GM19372 (cell line): ENCODE results near the gene WWOX.

Experiments used
- ATAC-seq: cut with Tn5 transposase; IDR thresholded peaks from one replicate; pipeline ENCODE4 v1.9.1; 2021; ENCODE audit warnings: mild to moderate bottlenecking, low read depth, moderate library complexity; ENCODE audit not compliant: unreplicated experiment

The WWOX gene

DNA sequence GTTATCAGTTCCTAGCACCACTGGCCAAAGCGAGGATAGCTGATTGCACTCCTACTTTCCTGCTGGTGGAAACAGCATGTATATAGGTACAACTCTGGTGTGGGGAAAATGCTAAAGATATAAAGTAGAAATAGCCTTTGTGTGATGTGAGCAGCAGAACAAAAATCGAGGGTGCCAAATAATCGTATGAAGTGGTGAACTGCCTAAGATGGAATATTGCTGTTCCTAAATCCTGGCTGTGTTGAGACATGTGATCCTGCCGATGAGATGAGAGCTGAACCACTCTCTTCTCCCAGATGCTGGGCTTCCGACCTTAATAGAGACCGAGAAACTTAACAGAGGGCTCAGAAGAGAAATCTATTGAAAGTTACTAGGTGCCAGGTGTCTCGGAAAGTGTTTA, 117.8 kb downstream of the WWOX start:
- ATAC-seq, result no peak

DNA sequence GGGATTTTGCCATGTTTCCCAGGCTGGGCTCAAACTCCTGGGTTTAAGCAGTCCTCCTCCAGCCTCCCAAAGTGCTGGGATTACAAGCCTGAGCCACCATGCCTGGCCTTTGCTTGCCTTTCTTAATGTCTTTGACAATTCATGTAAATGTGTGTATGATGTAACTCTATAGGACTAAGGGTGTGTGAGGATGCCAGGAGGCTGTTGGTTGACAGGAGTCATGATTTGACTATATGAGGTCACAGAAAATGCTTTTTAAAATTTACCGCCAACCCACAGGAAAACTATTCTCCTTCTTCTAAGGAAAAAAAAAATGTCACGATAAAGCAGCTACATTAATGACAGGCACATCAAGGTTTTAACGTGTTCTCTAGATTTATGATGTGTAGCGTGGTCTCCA, 118.8 kb downstream of the WWOX start:
- ATAC-seq, result no peak

DNA sequence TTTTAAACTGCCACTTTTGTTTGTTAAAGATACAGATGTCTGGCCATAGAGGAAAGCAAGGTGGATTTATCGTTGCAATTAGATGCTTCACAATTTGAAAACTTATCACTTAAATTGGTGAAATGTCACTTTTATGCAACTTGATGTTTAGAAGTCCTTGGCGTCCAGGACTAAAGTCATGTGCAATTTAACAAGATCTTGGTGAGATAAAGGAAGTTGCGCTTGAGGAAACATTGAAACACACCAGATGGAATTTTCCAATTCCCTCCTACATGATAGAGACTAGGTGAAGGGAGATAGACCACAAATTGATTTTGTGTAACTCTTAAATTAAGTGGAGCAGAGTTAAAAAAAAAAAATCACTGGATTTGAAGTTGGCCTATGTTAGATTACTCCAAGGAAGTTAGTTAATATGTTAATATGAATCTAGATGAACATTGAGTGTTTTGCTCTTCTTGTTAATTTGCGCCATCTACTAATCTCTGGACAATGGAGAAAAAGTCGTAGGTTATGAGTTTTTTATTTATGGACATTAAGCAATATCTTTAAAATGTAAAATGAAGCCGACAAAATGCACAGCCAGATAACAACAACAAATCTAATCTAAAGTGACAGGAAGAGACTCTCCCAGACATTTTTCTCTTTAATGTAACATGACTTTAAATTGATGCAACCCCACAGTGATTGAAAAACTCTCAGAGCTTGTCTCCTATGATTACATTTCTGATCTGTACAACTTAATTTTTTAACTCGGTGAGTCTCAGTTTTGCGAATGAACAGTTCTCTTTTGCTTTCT, 119.6 kb downstream of the WWOX start:
- no peak for ATAC-seq

DNA sequence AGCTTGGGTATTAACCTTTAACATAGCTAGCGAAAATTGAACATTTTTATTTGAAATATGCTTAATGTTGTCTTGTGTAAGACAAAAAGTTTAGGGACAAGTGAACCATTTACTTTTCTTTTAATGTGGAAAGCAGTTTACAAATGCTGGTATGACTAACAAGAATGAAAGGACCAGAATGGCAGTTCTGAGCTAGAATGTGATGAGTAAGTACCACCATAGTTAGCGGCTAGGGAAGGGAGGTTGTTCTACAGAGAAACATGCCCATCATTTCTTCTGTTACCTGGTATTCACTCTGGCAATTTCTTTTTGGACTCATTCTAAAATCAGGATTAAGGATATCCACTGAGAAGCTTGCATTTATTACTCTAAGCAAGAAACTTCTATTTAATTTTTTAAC, 121.1 kb downstream of the WWOX start:
- ATAC-seq, result no peak

DNA sequence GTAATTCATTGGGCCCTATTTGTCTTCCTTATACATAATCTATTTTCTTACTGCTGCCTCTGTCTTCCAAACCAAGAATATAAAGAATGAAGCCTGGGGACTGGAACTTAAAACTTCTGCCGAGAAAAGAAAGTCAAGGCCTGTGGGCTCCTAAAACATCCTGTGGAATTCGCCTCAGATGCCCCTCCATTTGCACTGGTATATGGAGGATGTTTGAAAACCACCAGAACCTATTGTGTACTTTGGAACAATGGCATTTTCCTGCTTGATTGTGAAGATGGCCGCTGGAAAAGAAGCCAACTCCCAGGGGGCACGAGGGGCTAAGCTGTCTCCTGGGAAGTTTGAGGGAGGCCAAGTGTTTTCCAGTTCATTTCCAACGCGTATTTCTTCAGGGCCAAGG, 122.4 kb downstream of the WWOX start:
- ATAC-seq, result no peak

DNA sequence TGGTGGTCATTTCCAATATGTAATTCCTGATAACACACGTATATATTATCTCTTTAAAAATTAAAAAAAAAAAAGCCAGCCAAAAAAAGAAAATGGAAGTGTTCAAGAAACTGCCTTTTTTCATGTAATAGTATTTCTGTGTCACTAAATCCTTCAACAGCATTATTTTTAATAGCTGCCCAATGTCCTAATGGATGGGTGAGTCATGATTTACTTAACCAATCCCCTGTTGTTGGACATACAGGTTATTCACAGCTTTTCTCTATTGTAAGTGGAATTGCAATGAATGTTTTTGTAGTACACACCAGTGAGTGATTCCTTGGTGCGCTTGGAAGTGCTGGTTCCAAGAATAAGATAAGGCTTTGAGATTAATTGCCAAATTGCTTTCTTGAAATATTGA, 124.9 kb downstream of the WWOX start:
- no peak for ATAC-seq

DNA sequence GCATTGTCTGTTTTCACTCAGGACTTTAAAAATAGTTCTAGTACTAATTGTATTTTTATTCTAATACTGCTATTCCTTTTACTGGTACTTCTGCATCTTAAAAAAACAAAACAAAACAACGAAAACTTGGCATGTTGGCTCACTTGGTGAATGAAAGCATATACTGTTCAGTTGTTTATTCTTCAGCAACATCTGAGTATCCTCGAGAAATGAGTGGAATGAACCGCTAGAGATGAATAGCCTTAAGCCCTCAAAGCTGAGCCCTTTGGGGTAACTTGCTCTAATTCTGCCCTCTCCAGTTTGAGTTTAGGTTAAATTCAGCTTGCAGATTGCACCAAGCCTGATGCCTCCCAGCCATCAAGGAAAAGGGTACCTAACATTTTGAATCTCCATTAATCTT, 126.5 kb downstream of the WWOX start:
- no peak for ATAC-seq

DNA sequence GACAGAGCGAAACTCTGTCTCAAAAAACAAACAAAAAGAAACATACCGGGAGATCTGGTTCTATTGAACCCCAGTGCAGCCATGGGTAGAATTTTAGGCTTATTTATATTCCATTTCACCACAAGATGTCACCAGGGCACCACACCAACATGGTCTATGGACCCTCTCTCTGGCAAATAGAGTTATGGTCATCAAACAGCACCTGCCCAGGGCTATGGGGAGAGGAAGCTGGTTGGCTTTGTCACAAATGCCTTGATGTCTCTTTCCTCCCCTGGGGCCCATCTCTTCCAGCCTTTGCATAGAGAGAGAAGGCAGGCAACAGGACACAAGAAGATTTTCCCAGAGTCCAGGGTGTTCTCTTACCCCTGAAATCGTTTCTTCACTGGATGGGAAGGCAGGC, 128.4 kb downstream of the WWOX start:
- ATAC-seq, result no peak

DNA sequence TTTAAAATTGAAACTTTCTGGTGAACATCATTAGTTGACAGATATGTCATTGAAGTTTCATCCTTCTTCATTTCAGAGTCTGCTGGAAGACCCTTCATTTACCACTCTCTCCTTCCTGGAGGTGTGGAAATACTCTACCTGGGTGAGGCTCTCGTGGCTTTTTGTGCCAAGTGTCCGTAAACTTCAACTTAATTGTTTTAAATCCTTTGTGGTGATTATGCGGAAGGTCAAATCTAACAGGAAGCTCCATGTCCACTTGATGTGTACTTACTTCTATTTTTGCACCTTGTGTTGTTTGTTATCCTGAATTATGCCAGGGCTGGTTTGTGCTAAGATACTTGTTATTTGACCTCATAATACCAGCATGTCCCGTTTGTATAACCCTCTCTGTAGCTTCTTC, 129.2 kb downstream of the WWOX start:
- no peak for ATAC-seq

DNA sequence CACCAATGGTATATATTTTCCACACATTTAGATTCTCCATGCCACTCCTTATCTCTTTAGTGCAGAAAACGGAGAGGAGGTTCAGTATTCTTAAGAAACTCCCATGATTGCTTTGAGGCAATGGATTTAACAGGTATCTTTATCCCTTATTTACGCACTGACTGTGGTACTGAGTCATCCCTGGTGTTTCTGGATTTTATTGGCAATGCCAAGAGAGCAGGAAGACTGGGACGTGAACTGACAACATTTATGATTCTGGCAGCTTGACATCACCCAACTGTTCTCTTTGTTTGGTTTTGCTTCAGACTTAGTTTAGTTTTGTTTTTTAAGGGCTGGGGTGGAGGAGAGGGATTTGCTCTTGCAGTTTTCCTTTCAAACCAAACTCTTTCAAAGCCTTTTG, 131.4 kb downstream of the WWOX start:
- ATAC-seq, result no peak

DNA sequence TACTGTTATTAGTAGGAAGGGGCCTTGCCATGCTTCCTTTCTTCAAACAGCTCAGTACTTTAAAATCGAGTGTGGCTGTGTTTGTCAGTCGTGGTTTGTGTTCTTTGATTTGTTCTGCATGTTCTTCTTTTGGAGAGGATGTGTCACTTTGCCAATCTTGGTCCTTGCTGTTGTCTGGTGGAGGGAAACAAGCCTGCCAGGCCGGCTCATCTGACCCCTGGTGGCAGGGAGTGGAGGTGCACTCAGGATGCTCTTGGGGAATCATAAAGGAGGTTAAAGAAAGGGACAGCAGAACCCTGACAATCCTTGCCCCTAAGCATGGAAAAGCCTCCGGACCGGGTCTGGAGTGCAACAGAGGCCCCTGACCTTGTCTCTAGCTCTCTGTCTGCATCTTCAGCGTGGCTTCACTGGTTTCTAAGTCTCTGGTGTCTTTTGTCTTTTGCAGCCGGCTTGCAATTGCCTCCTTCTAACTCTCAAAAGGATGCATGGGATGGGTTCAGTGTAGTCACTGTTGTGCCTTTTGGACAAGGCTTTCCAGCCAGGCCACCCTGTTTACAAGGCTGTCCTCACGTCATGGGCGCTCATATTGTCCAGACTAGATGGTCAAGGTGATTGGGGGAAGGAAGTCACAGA, 135.8 kb downstream of the WWOX start:
- ATAC-seq, result peak; percentile 98

DNA sequence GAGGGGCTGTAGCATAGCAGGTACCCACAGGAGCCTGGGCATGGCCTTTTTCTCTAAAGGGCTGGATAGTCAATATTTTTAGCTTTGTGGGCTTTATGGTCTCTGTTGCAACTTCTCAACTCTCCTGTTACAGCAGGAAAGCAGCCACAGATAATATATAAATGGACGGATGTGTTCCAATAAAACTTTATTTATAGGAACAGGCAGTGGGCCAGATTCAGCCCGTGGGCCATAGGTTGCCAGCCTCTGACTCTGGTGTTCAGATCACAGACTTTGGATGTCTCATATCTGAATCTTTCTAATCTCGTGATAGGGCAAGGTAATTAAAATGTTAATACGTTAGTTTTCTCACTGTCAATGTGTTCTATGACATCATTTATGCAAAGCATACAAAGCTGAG, 136.4 kb downstream of the WWOX start:
- ATAC-seq, result no peak

DNA sequence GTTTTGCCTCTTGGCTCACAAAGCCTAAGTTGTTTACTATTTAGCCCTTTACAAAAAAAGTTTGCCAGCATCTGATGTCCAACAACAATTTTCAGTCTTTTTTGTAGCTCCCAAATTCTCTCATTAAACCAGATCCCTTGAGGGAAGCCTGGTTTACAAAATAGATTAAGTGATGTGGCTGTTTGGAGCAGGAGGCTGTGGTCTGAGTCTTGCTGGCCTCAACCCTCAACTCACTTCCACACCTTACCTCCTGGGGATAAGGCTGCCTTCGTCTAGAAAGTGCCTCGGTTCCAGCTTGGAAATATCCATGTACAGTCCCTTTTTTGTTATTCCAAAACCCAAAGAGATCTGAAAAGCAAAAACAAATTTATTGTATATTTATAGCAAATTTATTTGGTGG, 138.4 kb downstream of the WWOX start:
- no peak for ATAC-seq

DNA sequence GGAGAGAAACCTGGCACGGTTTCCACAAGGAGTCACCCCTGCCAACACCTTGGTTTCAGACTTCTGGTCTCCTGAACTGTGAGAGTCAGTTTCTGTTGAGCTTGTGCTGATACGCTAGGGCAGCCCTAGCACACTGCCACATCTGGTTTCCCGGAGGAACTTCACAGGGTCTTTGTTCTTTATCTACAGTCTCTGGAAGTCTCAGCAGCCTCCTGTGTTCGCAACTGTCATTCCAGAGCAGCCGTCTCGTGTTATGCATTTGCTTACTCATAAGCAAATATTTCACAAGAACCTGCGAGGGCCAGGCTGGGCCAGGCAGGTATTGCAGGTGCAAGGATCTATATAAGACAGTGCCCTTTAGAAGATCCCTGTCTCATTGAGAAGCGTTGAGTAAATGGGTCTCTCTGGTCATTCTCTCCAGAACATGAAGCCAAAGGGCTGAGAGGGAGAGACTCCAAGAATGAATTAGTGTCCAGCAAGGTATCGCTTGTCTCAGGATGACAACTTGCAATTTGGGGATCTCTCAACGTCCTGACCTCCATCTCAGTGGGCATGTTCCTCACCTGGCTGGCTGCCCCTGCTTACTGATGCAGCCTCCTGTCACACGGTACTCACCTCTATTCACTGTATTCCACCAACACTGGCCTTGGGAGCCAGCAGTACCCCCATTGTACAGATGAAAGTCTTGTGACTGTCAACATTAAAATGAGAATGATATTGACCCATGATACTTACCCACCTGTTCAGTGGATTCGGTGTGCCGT, 141.2 kb downstream of the WWOX start:
- ATAC-seq, result no peak

DNA sequence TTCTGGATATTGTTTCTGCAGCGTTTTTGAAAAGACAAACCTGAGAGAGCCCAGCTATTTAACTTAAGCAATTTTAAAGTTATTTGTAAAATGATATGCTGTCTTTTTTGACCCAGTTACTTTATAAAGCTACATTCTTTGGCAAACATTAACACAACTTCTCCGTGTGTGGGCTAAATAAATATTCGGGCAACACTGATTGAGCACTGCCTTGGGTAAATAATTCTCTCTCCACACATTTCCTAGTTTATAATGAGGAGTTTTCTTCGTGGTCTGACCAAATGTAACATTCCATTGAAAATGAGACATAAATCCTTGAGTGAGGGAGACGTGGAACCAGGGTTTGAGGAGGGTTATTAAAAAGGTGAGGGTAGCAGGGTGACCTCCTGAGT, 142.8 kb downstream of the WWOX start:
- ATAC-seq, result no peak

DNA sequence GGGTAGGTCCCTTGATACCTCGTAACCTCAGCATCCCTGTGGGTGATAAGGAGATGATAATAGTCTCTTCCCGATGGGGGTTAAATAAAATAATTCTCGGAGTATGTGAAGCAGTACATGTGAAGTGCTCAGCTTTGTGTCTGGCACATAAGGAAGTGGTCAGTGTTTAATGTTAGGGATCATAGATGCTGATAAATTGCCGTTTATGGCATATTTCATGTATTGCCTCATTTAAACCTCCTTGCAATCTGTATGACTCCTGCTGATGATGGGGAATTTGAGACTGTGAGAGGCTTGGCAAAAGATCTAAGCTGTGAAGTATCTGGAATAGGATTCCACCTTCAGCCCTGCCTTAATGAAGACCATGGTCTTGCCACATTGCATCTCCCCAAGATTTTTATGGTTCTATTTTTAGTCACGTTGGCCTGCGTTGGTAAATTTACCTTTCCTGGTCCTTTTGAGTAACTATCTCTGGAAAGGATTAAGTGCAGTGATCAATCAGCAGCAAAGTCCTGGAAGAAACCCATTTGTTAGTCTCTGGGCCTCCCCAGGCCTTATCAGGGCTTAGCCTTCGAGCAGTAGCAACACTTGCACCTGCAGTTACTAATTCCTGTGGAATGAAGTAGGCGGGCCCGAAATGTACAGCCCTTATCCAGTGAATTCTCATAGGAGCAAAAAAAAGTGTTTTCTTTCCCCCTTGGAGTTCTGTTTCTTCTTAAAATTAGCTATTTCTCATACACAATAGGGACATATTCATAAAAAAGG, 144.9 kb downstream of the WWOX start:
- no peak for ATAC-seq

DNA sequence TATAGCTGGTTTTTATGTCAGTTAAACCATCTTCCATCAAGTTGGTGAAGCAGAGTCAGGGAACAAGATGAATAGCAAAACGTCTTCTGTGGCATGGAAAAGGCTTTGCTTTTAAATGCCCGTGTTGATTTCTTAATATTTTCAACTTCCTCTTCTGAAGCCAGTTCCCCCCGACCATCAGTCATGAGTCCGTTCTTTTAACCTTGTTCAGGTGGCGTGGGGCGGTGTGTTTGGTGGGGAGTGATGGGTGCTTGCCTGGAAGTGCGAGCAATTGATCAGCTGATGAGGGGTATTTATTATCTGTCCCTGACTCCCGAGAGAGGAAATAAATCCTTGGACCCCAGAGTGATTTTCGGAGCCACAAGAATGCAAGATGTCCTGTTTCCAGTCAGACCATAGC, 147.1 kb downstream of the WWOX start:
- no peak for ATAC-seq

DNA sequence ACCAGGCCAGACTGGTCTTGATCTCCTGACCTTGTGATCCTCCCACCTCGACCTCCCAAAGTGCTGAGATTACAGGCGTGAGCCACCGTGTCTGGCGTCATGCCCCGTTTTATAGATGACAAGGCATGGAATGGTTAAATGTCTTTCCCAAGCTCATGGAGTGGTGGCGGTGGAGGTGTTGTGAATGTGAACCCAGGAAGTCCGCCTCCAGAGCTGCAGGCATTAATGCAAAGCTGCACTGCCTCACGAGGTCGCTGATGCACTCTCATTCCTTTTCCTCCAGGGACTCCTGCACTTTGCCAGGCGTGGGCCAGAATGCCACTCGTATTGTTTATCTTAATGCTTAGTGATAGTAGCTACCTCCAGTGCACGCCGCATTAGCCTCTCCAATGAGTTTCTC, 149.6 kb downstream of the WWOX start:
- no peak for ATAC-seq

DNA sequence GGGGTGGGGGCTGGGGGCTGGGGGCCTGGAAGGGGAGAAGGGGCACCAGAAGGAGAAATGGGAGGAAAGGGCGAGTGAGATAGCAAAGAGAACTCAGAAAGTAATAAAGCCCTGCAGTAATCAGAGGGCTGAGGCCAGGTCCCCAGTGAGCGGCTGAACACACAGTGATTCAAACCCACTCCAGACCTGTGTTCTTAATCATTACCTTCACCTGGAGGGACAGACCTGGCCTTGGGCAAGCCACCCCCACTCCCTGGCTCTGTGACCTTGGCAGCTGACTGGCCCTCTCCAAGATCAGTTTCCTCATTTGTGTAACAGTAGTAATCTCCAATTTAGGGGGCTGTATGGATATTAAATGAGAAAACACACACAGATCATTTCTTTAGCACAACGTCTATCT, 150.4 kb downstream of the WWOX start:
- no peak for ATAC-seq

DNA sequence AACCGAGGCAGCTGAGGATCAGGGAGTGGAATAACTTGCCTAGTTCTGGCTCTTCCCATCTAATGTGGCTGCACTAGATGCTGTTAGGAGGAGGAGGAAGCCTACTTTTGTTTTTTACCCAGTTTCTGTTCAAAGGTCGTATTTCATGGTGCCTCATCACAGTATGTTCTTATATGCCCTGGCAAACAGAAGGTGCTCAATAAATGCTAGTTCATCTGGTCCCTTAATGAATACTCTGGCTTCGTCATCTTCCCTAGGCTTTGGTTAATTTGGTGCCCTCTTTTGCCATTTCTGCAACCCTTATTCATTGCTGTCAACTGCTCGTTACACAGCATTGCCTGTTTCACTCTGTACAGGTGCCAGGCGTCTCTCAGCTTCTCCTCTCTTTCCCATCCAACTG, 151.7 kb downstream of the WWOX start:
- no peak for ATAC-seq

DNA sequence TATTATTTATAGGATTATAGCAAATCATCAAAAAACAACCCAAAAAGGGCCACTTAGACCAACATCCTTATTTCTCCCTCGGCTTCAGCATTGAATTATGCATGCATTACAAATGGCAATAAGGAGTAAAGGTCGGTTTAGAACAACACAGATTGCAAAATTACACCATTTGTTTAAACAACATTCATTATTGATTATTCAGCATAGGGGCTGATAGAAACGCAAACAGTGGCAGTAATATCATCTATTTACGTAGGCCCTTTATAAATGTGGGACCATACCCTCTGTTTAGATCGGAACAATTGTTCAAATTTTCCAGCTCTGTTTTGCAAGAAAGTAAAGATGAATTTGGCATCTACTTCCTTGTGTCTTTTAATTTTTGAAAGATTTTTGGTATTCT, 153.3 kb downstream of the WWOX start:
- no peak for ATAC-seq
